DLD1 (cell line): ENCODE results near the gene HMGXB3.

ENCODE experiments used
- in situ Hi-C: cut with HindIII; loops from 2 replicates; pipeline ENCODE4 v1.10.0; 2017; ENCODE audit warnings: low sequenced_read_pairs

Gene HMGXB3

GRCh38 chr5:150021491-150022157, 21.1 kb downstream of the HMGXB3 start:
- in situ Hi-C loops, result no loop called here

- in situ Hi-C loops, result no loop called here
Measured at GRCh38 chr5:150022158-150022531, 21.6 kb downstream of the HMGXB3 start.

- in situ Hi-C loops, result no loop called here
Measured at GRCh38 chr5:150022681-150023080, 22.1 kb downstream of the HMGXB3 start.

- in situ Hi-C loops, result no loop called here
Measured at GRCh38 chr5:150023136-150023535, 22.6 kb downstream of the HMGXB3 start.

GRCh38 chr5:150024346-150024984, 23.9 kb downstream of the HMGXB3 start:
- in situ Hi-C loops, result no loop called here

- in situ Hi-C loops, result loop anchor here (5.0 kb wide), 1 partner anchor 36 kb away; no protein-coding TSS in a partner anchor
Measured at GRCh38 chr5:150026682-150027172, 26.2 kb downstream of the HMGXB3 start.

- in situ Hi-C loops, result loop anchor here (5.0 kb wide), 1 partner anchor 34 kb away; no protein-coding TSS in a partner anchor
Measured at GRCh38 chr5:150028047-150028446, 27.5 kb downstream of the HMGXB3 start.

- in situ Hi-C loops, result no loop called here
Measured at GRCh38 chr5:150033334-150033733, 32.8 kb downstream of the HMGXB3 start.

- in situ Hi-C loops, result no loop called here
Measured at GRCh38 chr5:150034662-150035061, 34.1 kb downstream of the HMGXB3 start.

GRCh38 chr5:150035139-150035895, 34.8 kb downstream of the HMGXB3 start:
- in situ Hi-C loops, result no loop called here

GRCh38 chr5:150036513-150036912, 36.0 kb downstream of the HMGXB3 start:
- in situ Hi-C loops, result no loop called here

GRCh38 chr5:150038547-150038946, 38.0 kb downstream of the HMGXB3 start:
- in situ Hi-C loops, result no loop called here

GRCh38 chr5:150042459-150042858, 41.9 kb downstream of the HMGXB3 start:
- in situ Hi-C loops, result no loop called here

- in situ Hi-C loops, result no loop called here
Measured at GRCh38 chr5:150043657-150044328, 43.3 kb downstream of the HMGXB3 start.

- in situ Hi-C loops, result no loop called here
Measured at GRCh38 chr5:150044329-150044681, 43.8 kb downstream of the HMGXB3 start.

- in situ Hi-C loops, result no loop called here
Measured at GRCh38 chr5:150044712-150045111, 44.2 kb downstream of the HMGXB3 start.

- in situ Hi-C loops, result no loop called here
Measured at GRCh38 chr5:150045549-150045948, 45.0 kb downstream of the HMGXB3 start.

- in situ Hi-C loops, result no loop called here
Measured at GRCh38 chr5:150046031-150046430, 45.5 kb downstream of the HMGXB3 start.

- in situ Hi-C loops, result loop anchor here (10.0 kb wide), 1 partner anchor 225 kb away; no protein-coding TSS in a partner anchor
Measured at GRCh38 chr5:150050172-150050811, 49.8 kb downstream of the HMGXB3 start.

GRCh38 chr5:150051657-150052195, 51.2 kb downstream of the HMGXB3 start:
- in situ Hi-C loops, result loop anchor here (10.0 kb wide), 1 partner anchor 223 kb away; no protein-coding TSS in a partner anchor
